ENCODE measurements around the gene YDJC.

YDJC gene

DNA sequence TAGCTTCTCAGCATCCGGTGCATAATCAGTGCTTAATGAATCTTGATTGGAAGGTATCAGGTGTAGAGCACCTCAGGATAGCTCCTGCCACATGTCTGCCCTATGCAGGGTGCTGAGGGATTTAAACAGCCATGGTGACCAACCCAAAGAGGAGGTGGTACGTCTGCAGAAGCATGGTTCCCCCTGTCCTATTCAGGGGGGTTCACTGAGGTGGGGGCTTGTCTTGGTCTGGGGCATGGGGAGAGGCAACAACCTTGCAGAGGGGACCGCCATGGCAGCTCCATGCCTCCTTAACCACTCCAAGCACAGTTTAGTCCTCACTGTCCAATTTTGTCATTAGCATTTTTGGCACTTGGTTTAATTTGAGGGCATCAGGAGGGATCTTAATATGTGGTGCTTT, 37.4 kb downstream of the YDJC start:
- TF ChIP-seq, protein P1, sequence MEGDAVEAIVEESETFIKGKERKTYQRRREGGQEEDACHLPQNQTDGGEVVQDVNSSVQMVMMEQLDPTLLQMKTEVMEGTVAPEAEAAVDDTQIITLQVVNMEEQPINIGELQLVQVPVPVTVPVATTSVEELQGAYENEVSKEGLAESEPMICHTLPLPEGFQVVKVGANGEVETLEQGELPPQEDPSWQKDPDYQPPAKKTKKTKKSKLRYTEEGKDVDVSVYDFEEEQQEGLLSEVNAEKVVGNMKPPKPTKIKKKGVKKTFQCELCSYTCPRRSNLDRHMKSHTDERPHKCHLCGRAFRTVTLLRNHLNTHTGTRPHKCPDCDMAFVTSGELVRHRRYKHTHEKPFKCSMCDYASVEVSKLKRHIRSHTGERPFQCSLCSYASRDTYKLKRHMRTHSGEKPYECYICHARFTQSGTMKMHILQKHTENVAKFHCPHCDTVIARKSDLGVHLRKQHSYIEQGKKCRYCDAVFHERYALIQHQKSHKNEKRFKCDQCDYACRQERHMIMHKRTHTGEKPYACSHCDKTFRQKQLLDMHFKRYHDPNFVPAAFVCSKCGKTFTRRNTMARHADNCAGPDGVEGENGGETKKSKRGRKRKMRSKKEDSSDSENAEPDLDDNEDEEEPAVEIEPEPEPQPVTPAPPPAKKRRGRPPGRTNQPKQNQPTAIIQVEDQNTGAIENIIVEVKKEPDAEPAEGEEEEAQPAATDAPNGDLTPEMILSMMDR (conservative IDR thresholded peaks at IDR 0.05): no peak
- peak overlapping the region; percentile 47 for H3K27ac ChIP-seq

DNA sequence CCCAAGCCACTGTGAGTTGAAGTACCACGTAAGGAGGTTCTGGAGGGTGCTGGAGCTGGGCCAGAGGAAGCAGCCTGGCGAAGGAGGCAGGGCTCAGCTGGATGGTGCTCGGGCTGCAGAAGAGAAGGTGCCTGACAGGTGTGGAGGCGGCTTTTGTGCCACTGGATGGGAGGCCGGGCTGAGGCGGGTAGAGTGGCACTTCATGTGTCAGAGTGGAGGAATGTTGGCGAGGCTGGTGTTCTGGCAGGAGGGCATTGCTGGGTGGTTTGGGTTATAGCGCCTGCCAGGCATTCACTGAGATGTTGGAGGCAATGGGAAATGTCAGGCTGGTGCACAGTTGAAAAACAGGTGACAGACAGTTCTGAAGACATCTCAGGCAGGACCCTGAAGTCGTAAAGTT, 38.1 kb downstream of the YDJC start:
- peak overlapping the region; percentile 47; the same call in 1 of the 2 replicates for H3K27ac ChIP-seq
- TF ChIP-seq, protein P1 (conservative IDR thresholded peaks at IDR 0.05): no peak

DNA sequence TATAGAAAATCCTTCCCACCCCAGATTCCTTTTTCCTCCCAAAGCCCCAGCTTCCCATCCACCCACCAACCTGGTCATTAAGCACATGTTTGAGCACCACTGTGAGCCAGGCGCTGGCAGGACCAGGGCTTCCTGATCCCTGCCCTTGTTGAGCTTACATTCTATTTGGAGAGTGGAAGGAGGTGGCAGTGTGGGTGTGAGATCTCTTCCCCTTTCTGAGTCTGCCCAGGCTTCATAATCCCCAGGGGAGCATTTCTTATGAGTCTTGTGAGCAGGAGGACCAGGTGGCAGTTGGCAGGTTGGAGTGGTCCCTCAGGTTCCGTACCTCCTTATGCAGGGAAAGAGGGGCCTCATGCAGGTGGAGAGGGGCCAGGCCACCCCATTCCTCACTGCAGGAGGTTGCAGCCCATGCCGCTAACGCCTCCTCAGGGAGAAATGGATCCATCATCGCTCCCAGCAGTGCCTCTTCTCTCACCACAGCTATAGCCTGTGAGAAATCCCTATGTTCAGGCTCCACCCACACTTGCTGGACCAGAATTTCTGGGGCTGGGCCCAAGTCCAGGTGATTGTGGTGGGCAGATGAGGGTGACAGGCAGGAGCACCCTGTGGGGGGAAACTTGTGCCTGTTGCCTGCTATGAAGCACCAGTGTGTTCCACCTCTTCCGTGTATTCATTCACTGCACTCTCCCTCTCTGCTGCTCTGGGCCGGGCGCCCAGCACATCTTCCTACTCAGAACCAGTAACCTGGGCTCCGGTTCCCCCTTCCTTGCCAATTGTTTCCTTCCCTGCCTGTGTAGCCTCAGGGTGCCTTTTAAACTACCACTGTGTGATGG, 38.8 kb downstream of the YDJC start:
- peak overlapping the region; percentile 47 for H3K27ac ChIP-seq

DNA sequence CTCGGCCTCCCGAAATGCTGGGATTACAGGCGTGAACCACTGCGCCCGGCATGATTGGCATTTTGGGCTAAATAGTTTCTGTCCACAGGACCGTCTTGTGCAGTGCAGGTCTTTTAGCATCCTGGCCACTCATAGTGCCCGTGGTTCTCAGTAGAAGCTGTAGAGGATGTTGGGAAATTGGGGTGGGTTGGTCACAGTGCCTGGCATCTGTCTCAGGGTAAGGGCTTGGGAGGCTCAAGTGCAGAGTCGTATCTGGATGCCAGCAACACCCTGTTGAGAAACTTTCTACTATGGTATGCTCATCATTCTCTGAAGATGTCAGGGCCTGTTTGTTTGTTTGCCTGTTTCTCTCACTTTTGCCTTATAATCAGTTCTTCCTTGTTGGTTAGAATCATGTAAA, 40.4 kb downstream of the YDJC start:
- H3K27ac ChIP-seq: no peak overlapping the region
- TF ChIP-seq, protein P1 (conservative IDR thresholded peaks at IDR 0.05): no peak

More for the DNA sequence above, 38.8 kb downstream of the YDJC start:
- TF ChIP-seq, protein P1 (conservative IDR thresholded peaks at IDR 0.05): no peak

DNA sequence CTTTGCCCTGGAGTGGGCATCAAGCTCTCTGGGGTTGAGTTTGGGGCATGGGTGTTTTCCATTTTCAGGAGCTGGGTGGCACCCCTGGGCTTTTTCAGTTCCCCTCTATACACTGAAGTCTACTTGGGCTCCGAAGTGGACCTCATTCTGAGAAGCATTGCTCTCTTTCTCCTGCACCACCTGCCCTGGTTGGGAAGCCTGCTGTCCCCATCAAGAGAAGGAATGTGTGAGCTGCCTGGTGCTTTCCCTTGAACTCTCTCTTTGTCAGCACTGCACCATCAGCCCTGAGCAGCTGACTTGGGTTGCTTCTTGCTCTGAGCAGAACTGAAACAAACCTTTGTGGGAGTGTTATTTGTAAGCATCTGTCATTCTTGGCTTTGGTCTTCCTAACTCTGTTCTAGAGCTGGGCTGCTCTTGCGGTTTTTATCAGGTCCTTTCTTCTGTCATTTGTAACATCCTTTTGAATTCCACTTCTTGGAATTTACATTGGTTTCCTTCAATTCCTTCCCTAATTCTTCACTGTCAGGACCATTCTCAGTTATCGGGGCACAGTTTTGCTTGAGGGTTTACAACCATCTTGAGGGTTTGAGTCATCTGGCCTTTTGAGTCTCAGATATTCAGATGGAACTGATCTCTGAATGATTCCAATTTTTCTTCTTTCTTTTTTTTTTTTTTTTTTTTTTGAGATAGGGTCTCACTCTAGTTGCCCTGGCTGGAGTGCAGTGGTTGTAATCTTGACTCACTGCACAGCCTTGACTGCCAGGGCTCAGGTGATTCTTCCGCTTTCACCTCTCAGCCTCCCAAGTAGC, 41.8 kb downstream of the YDJC start:
- no peak overlapping the region for H3K27ac ChIP-seq
- TF ChIP-seq, protein P1 (conservative IDR thresholded peaks at IDR 0.05): no peak

DNA sequence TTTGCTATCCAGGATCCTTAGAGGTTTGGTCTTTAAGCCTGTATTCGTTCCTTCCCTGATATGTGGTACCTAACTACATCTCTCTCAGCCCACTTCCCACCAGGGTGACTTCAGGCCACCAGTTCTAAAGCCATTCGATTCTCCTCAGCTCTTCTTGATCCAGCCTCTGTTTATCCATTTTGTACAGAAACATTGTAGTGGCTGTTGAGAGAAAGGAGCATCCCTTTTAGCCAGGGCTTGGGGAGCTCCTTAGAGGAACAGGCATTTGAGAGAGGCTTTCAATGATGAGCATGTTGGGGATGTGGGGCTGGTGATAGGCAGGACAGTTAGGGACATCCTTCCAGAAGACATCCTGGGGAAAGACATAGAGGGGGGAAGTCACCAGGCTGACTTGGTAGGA, 44.4 kb downstream of the YDJC start:
- H3K27ac ChIP-seq: peak overlapping the region; percentile 82; the same call in 1 of the 2 replicates
- TF ChIP-seq, protein P1 (conservative IDR thresholded peaks at IDR 0.05): no peak
